GM12878 (cell line): ENCODE results near the gene ERCC1. TPM values are rescaled to one million over a fixed set of nuclear protein-coding genes. Genes with fewer than 3 reads are reported as not detected.

ENCODE experiments used
- ATAC-seq: fragments of 200-7000 bp; cut with Tn5 transposase; 3 replicates; pipeline ENCODE4 v1.9.1; 2020; ENCODE audit warnings: mild to moderate bottlenecking, moderate library complexity
- BruUV-seq: library from RNA; stranded (reverse); fragments of 400-500 nt; replicated peaks from 2 replicates; lab custom pipeline; 2021; lab: Mats Ljungman, UMichigan
- CTCF ChIA-PET: fragments of 300-600 bp; sonication (Branson Sonifier 250); formaldehyde crosslinking; extraction: SDS; loops from one replicate; lab custom pipeline; 2021; ENCODE audit warnings: inconsistent platforms; lab: Yijun Ruan, JAX
- POLR2A ChIA-PET: fragments of 350-600 bp; formaldehyde crosslinking; extraction: SDS; loops from one replicate; lab custom pipeline; 2021; ENCODE audit warnings: inconsistent platforms; lab: Charles Lee
- RAD21 ChIA-PET: fragments of 300-600 bp; sonication (Branson Sonifier 250); formaldehyde crosslinking; loops from one replicate; lab custom pipeline; 2023; ENCODE audit warnings: antibody characterized with exemption; ENCODE audit not compliant: unreplicated experiment; lab: Charles Lee
- SMC1A ChIA-PET: fragments of 300-600 bp; sonication (Branson Sonifier 250); formaldehyde crosslinking; loops from one replicate; lab custom pipeline; 2023; ENCODE audit not compliant: unreplicated experiment, uncharacterized antibody; lab: Charles Lee
- DNase-seq: peaks from one replicate; pipeline ENCODE4 v3.0.0-alpha.2; 2011; ENCODE audit warnings: low read depth, low spot score
- FAIRE-seq: peaks from 3 replicates; lab custom pipeline; 2011; peaks lifted over from hg19 to GRCh38; lab: Jason Lieb, UNC
- H2AFZ ChIP-seq: 2 replicates; pipeline ENCODE4 v1.6.0; 2011; ENCODE audit warnings: low read depth, low read length, control low read depth; ENCODE audit not compliant: control insufficient read depth
- H3K27ac ChIP-seq: 2 replicates; pipeline ENCODE4 v1.5.1; 2011; ENCODE audit warnings: control low read depth; ENCODE audit not compliant: control insufficient read depth, insufficient read depth
- H3K27me3 ChIP-seq, 2 experiments: replicated peaks in 1 of 2; 2 replicates each; pipeline versions ENCODE4 v1.6.0 to v1.6.1; 2011; ENCODE audit warnings: low read length in 1 of 2; ENCODE audit not compliant: control insufficient read depth in 2 of 2, insufficient read depth in 2 of 2
- H3K36me3 ChIP-seq, 2 experiments: 2 replicates each; pipeline ENCODE4 v1.5.1; 2011; ENCODE audit warnings: low read length in 1 of 2; ENCODE audit not compliant: control insufficient read depth in 2 of 2, insufficient read depth in 2 of 2
- H3K4me1 ChIP-seq: 2 replicates; pipeline ENCODE4 v1.6.1; 2011; ENCODE audit warnings: mild to moderate bottlenecking, low read length, moderate library complexity, mixed read lengths; ENCODE audit not compliant: control insufficient read depth, insufficient read depth
- H3K4me2 ChIP-seq: 2 replicates; pipeline ENCODE4 v1.6.0; 2011; ENCODE audit warnings: control low read depth; ENCODE audit not compliant: control insufficient read depth, insufficient read depth
- H3K4me3 ChIP-seq: fragments of 200-600 bp; sonication (generic); 2 replicates; pipeline ENCODE4 v1.5.1; 2016
- H3K79me2 ChIP-seq: 2 replicates; pipeline ENCODE4 v1.6.0; 2011; ENCODE audit warnings: low read length; ENCODE audit not compliant: control insufficient read depth, insufficient read depth
- H3K9ac ChIP-seq: 2 replicates; pipeline ENCODE4 v1.8.0; 2011; ENCODE audit warnings: low read length, control low read depth, mixed read lengths; ENCODE audit not compliant: control insufficient read depth, insufficient read depth
- H3K9me3 ChIP-seq: replicated peaks from 3 replicates; pipeline ENCODE4 v1.5.1; 2011; ENCODE audit warnings: mild to moderate bottlenecking, low read length; ENCODE audit not compliant: control insufficient read depth, insufficient read depth
- H4K20me1 ChIP-seq: 2 replicates; pipeline ENCODE4 v1.6.0; 2011; ENCODE audit not compliant: control insufficient read depth, insufficient read depth
- BMI1 ChIP-seq: fragments of 450-650 bp; IDR thresholded peaks from 2 replicates; pipeline ENCODE4 v1.6.1; 2016; ENCODE audit warnings: mild to moderate bottlenecking, moderate library complexity, borderline replicate concordance
- CREB1 ChIP-seq: IDR thresholded peaks from 2 replicates; pipeline ENCODE4 v1.6.1; 2012; ENCODE audit warnings: low read depth, mild to moderate bottlenecking, inconsistent platforms
- E2F4 ChIP-seq: IDR thresholded peaks from 2 replicates; pipeline ENCODE4 v1.6.1; 2012; ENCODE audit warnings: low read depth, low read length, improper control_type of control experiment
- JUND ChIP-seq: IDR thresholded peaks from 2 replicates; pipeline ENCODE4 v1.6.1; 2012; ENCODE audit warnings: low read depth, mild to moderate bottlenecking, low read length, improper control_type of control experiment, moderate library complexity
- KLF5 ChIP-seq: fragments of 450-650 bp; IDR thresholded peaks from 2 replicates; pipeline ENCODE4 v1.6.1; 2014; ENCODE audit warnings: mild to moderate bottlenecking; ENCODE audit not compliant: partially characterized antibody
- MEF2B ChIP-seq: fragments of 450-650 bp; IDR thresholded peaks from 2 replicates; pipeline ENCODE4 v1.6.1; 2018; ENCODE audit warnings: mild to moderate bottlenecking, moderate library complexity; ENCODE audit not compliant: partially characterized antibody, poor library complexity, severe bottlenecking
- NFXL1 ChIP-seq: fragments of 450-650 bp; IDR thresholded peaks from 2 replicates; pipeline ENCODE4 v1.6.1; 2017; ENCODE audit warnings: antibody characterized with exemption, mild to moderate bottlenecking, borderline replicate concordance
- NRF1 ChIP-seq: conservative IDR thresholded peaks from 2 replicates; pipeline ENCODE4 v1.6.1; 2011; ENCODE audit warnings: mild to moderate bottlenecking, low read depth, low read length, improper control_type of control experiment
- STAT3 ChIP-seq: IDR thresholded peaks from 2 replicates; pipeline ENCODE4 v1.6.1; 2011; ENCODE audit warnings: low read depth, low read length, improper control_type of control experiment
- TCF3 ChIP-seq: IDR thresholded peaks from 2 replicates; pipeline ENCODE4 v1.6.1; 2012; ENCODE audit warnings: low read depth, mild to moderate bottlenecking, low read length, borderline replicate concordance; ENCODE audit not compliant: insufficient read depth
- TCF7 ChIP-seq: IDR thresholded peaks from 2 replicates; pipeline ENCODE4 v1.6.1; 2014; ENCODE audit warnings: antibody characterized with exemption, borderline replicate concordance
- USF1 ChIP-seq: IDR thresholded peaks from 2 replicates; pipeline ENCODE4 v1.6.1; 2011; ENCODE audit warnings: borderline replicate concordance, low read depth, mild to moderate bottlenecking, moderate library complexity, mixed read lengths, low read length; ENCODE audit not compliant: insufficient read depth; ENCODE audit errors: extremely low read length
- ZNF207 ChIP-seq: fragments of 450-650 bp; IDR thresholded peaks from 2 replicates; pipeline ENCODE4 v1.6.1; 2014; ENCODE audit warnings: antibody characterized with exemption, mild to moderate bottlenecking, borderline replicate concordance
- ZNF24 ChIP-seq: fragments of 450-650 bp; IDR thresholded peaks from 2 replicates; pipeline ENCODE4 v1.6.1; 2017; ENCODE audit warnings: antibody characterized with exemption, mild to moderate bottlenecking
- ZNF592 ChIP-seq: fragments of 450-650 bp; IDR thresholded peaks from 2 replicates; pipeline ENCODE4 v1.6.1; 2017; ENCODE audit warnings: mild to moderate bottlenecking, moderate library complexity
- WGBS: methylation state at CpG from one replicate; pipeline ENCODE4 v1.1.6; 2016; ENCODE audit warnings: low lambda C conversion rate; ENCODE audit not compliant: insufficient replicate concordance, insufficient coverage; ENCODE audit errors: missing lambda C conversion rate; 5-methylcytosine and 5-hydroxymethylcytosine counted together
- in situ Hi-C: fragments of 300-500 bp; cut with MboI; formaldehyde crosslinking; loops from 9 replicates; pipeline ENCODE4 v1.14.3; 2018; ENCODE audit warnings: mixed read lengths
- intact Hi-C: fragments of 100-400 bp; cut with micrococcal nuclease; formaldehyde crosslinking; loops from one replicate; pipeline ENCODE4 v1.14.2; 2022; ENCODE audit not compliant: unreplicated experiment
- polyA plus RNA-seq, 11 experiments: library from polyadenylated mRNA; depleted of rRNA in 4 of 11; unstranded in 6 of 11; stranded (reverse) in 5 of 11; fragments of >200 nt; fragmentation: Nextera tagmentation in 4 of 11; fragmentation: Illumina TruSeq in 1 of 11; extraction: Ambion mirVana in 4 of 11; extraction: Trizol in 1 of 11; gene quantifications; 1 replicate in 1 of 11; 2 replicates in 10 of 11; pipeline versions ENCODE4 v1.2.1 to v1.2.3, GENCODE V29; 2011 to 2016; ENCODE audit warnings: inconsistent platforms in 2 of 11, missing spikeins in 2 of 11, low read depth in 1 of 11
- total RNA-seq, 4 experiments: library from RNA; depleted of rRNA in 3 of 4; stranded (reverse); fragments of >200 nt in 3 of 4; fragmentation: Illumina TruSeq in 1 of 4; extraction: Trizol in 1 of 4; gene quantifications; 2 replicates each; pipeline versions ENCODE4 v1.2.1 to v1.2.3, GENCODE V29; 2013 to 2021

ERCC1 gene
- total and polyA plus RNA-seq, 10 of the 15 experiments (the other 5 are each of a cell fraction or from before 2014, with no cell fraction given): 14.7 to 104 (median 61.1) TPM

- FAIRE-seq (no peak), ATAC-seq (no peak), DNase-seq (no peak)
- in situ Hi-C loops (no loop called here), intact Hi-C loops (loop anchor here (1.0 kb wide), 1 partner anchor 15 kb away; the partner anchor contains the start of gene PPP1R13L)
- Histone ChIP-seq H3K4me2 (peak overlapping the region; percentile 86), H3K4me1 (peaks cover 38% of the 10 kb centered on the region), H3K27ac (peak overlapping the region; percentile 73), H3K9me3 (no peaks in the 10 kb centered on the region), H2AFZ (no peak overlapping the region), H3K9ac (peak overlapping the region; percentile 10; the same call in 1 of the 2 replicates), H3K36me3 (peaks cover 0 to 3% of the 10 kb centered on the region in 2 experiments), H3K79me2 (peaks cover 16% of the 10 kb centered on the region), H3K4me3 (peak overlapping the region; percentile 26; the same call in 1 of the 2 replicates), H3K27me3 (no peaks in the 10 kb centered on the region), H4K20me1 (no peaks in the 10 kb centered on the region)
- ChIA-PET SMC1A (no interaction called here), CTCF (interaction anchor here (1.1 to 4.9 kb wide), 4 partner anchors 17 to 66 kb away, joined by 4 to 42 read pairs (median 6); partner anchors contain the start of gene PPP1R13L), POLR2A (no interaction called here), RAD21 (interaction anchor here (0.6 to 1.5 kb wide), 3 partner anchors 16 to 221 kb away, joined by 3 to 7 read pairs (median 3); partner anchors contain the start of gene PPP1R13L)
- no TSS peak for BruUV-seq
- no CpG with 5 or more reads among the region's 3 CpGs for WGBS
- TF ChIP-seq E2F4: no peak
- no peak for TF ChIP-seq MEF2B
- TF ChIP-seq ZNF24: no peak
- no peak for TF ChIP-seq BMI1
- no peak for TF ChIP-seq ZNF592
- no peak for TF ChIP-seq STAT3
- TF ChIP-seq KLF5: no peak
- TF ChIP-seq TCF3: no peak
- no peak for TF ChIP-seq USF1
- no peak for TF ChIP-seq JUND
- no peak for TF ChIP-seq CREB1
- no peak for TF ChIP-seq NFXL1
- TF ChIP-seq ZNF207: no peak
- TF ChIP-seq TCF7: no peak
- no peak for TF ChIP-seq NRF1
These were observed 3.8 kb downstream of the ERCC1 start for GRCh38 chr19:45419895-45420294.
